ENCODE data around the gene NUPR1. TPM values are rescaled to one million over a fixed set of nuclear protein-coding genes. Genes with fewer than 3 reads are reported as not detected.
"Not testable (repeated sequence)": the region's sequence is repeated elsewhere in the genome, so short reads cannot be mapped to it uniquely, and the experiment has no call there.

NUPR1 gene
- total RNA-seq, 4 donors from 2014 or later = 1.6 to 11.9 (median 6.3) TPM

DNA sequence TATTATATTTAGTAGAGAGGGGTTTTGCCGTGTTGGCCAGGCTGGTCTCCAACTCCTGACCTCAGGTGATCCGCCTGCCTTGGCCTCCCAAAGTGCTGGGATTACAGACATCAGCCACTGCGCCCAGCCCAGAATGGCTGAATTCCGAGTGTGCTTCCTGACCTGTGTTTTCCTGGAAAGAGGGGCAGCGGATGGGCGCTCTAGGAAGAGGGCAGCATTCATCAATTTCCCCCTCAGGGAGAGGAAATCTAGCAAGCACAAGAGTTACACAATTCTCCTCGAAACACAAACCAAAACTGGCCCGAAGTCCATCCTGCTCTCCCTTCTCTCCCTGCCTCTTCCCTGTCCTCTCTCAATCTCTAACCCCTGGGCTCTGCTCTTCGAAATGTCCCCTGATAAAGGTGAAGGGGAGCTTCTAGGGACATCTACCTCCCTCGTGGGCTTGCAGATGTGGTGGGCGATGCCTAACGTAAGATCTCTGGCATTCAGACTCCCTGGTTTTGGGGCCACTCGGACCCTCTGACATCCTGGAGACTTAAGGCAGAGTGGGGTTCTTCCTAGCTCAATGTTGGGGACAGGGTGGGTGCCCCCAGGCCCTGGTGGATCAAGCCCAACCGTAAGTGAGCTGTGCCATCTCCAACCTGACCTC lies 33.2 kb downstream of the NUPR1 start:
- Histone ChIP-seq H3K4me1 (peaks cover 0 to 3% (median 0%) of the 10 kb centered on the region in 4 donors), H3K4me3 (no peak overlapping the region), H3K9me3 (no peaks in the 10 kb centered on the region), H3K36me3 (no peaks in the 10 kb centered on the region), H3K27me3 (no peaks in the 10 kb centered on the region), H3K27ac (no peak overlapping the region)
- DNase-seq = no peak
- TF ChIP-seq POLR2A (IDR thresholded peaks at IDR 0.05) = no peak
- TF ChIP-seq, protein P1, sequence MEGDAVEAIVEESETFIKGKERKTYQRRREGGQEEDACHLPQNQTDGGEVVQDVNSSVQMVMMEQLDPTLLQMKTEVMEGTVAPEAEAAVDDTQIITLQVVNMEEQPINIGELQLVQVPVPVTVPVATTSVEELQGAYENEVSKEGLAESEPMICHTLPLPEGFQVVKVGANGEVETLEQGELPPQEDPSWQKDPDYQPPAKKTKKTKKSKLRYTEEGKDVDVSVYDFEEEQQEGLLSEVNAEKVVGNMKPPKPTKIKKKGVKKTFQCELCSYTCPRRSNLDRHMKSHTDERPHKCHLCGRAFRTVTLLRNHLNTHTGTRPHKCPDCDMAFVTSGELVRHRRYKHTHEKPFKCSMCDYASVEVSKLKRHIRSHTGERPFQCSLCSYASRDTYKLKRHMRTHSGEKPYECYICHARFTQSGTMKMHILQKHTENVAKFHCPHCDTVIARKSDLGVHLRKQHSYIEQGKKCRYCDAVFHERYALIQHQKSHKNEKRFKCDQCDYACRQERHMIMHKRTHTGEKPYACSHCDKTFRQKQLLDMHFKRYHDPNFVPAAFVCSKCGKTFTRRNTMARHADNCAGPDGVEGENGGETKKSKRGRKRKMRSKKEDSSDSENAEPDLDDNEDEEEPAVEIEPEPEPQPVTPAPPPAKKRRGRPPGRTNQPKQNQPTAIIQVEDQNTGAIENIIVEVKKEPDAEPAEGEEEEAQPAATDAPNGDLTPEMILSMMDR (IDR thresholded peaks at IDR 0.05) = no peak

DNA sequence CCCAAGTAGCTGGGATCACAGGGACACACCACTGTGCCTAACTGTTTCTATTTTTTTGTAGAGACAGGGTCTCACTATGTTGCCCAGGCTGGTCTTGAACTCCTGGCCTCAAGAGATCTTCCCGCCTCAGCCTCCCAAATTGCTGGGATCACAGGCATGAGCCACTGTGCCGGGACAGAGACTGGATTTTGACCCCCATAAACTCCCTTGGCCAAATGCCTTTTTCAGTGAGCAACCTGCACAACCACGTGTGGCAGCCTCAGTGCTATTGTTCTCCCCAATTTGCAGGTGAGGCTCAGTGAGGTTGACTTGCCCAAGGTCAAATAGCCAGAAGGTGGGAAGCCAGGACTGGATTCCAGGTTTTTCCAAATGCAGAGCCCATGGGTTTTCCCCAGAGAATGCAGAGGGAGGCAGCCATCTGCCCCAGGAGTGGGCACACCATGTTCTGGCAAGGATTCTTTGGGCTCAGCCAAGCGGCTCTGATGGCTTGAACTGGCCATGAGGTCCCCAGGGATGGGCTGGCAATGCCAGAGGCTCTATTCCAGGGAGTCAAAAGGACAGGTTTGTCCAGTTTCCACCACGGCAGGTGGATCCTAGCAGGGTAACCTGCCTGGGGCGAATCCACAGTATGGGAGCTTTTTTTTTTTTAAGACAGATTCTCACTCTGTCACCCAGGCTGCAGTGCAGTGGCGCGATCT lies 33.9 kb downstream of the NUPR1 start:
- Histone ChIP-seq H3K27me3 (no peaks in the 10 kb centered on the region), H3K27ac (no peak overlapping the region), H3K4me3 (no peak overlapping the region), H3K4me1 (peaks cover 0 to 3% (median 0%) of the 10 kb centered on the region in 4 donors), H3K9me3 (no peaks in the 10 kb centered on the region), H3K36me3 (no peaks in the 10 kb centered on the region)
- DNase-seq = no peak
- TF ChIP-seq, protein P1 (IDR thresholded peaks at IDR 0.05) = no peak
- no peak for TF ChIP-seq POLR2A (IDR thresholded peaks at IDR 0.05)

DNA sequence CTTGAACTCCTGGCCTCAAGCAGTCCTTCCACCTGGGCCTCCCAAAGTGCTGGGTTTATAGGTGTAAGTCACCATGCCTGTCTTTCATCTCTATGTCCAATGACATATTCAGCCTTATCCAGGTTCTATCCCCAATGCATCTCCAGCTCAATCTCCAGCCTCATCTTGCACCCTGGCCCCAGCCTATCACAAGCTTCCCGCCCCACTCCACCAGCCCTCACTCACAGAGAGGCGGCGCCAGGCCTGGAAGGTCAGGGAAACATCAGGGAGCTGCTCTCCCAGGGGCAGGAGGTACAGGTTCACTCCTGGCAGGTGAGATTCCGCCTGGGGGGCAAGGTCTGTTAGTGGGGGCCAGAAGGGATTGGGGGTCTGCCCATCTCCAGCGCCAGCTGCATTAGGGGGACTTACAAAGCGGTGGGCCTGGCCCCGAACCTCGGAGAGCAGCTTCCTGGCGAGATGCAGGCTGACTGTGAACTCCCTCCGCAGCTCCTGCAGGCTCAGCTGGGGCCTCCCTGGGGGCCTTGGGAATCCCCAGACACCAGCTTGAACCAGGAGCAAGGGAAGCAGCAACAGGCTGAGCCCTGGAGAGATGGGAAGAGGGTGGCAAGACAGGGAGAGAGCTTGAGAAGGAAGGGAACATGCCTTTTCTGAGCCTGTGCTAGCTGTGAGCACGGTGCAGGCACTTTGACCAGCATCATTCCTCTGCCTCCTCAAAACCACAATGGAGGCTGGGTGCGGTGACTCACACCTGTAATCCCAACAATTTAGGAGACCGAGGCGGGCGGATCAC lies 35.1 kb downstream of the NUPR1 start:
- Histone ChIP-seq H3K27ac (no peak overlapping the region), H3K36me3 (no peaks in the 10 kb centered on the region), H3K4me3 (no peak overlapping the region), H3K9me3 (no peaks in the 10 kb centered on the region), H3K27me3 (no peaks in the 10 kb centered on the region), H3K4me1 (peaks cover 0 to 3% (median 0%) of the 10 kb centered on the region in 4 donors)
- no peak for TF ChIP-seq POLR2A (IDR thresholded peaks at IDR 0.05)
- TF ChIP-seq, protein P1 (IDR thresholded peaks at IDR 0.05) = no peak
- no peak for DNase-seq

DNA sequence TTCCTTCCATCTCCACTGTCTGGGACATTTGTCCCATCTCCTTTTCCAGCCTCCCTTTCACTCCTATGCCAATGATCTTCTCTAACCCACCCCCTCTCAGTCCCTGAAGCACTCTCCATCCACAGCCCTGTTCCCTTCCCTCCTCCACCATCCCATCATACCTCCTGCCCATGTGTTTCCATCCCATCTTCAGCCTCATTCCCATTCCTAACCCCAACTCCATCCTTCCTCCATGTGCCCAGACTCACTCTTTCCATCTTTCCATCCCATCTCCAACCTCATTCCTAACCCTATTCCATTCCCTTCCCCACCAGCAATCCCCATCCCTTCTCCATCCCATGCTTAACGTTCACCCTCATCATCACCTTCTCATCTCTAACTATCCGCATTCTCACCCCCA lies 36.5 kb downstream of the NUPR1 start:
- Histone ChIP-seq H3K9me3 (no peaks in the 10 kb centered on the region), H3K4me3 (no peak overlapping the region), H3K36me3 (peaks cover 0 to 6% (median 0%) of the 10 kb centered on the region in 3 donors), H3K27me3 (no peaks in the 10 kb centered on the region), H3K4me1 (no peaks in the 10 kb centered on the region), H3K27ac (no peak overlapping the region)
- no peak for DNase-seq
- no peak for TF ChIP-seq POLR2A (IDR thresholded peaks at IDR 0.05)
- TF ChIP-seq, protein P1 (IDR thresholded peaks at IDR 0.05) = no peak

DNA sequence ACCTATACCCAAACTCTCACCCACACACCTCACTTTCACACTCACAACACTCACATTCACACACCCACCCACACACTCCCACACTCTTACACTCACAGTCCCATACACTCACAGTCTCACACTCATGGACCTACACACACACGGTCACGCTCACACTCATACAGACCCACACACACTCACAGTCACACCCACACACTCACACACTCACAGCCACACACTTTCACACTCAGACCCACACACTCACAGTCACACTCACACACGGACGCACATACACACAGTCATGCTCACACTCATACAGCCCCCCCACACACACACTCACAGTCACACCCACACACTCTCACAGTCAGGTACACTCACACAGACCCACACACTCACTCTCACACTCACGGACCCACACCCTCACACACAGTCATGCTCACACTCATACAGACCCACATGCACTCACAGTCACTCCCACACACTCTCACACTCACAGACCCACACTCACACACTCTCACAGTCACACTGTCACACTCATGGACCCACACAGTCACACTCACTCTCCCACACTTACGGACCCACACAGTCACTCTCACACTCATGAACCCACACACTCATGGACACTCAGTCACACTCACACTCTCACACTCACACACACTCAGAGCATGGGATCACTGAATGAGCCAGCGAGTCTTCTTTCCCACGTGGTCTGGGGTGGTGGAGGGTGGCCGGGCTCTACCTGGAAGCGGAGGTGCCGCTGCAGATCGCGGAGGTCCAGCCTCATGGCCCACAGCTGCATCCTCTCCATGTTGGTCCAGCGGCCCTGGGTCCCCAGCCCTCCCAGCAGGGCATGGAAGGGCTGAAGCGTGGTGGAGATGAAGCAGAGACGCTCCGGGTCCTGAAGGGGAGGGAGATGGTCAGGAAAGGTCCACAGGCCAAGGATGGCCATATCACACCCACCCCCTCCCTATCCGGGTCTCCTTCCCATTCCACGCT lies 37.2 kb downstream of the NUPR1 start:
- no peak for TF ChIP-seq POLR2A (IDR thresholded peaks at IDR 0.05)
- TF ChIP-seq, protein P1 (IDR thresholded peaks at IDR 0.05) = no peak
- no peaks in the 10 kb centered on the region for H3K4me1 ChIP-seq
- H3K36me3 ChIP-seq = peaks cover 0 to 6% (median 0%) of the 10 kb centered on the region in 3 donors
- no peaks in the 10 kb centered on the region for H3K27me3 ChIP-seq
- no peak for DNase-seq
- H3K9me3 ChIP-seq = no peaks in the 10 kb centered on the region
- no peak overlapping the region for H3K27ac ChIP-seq
- no peak overlapping the region for H3K4me3 ChIP-seq

DNA sequence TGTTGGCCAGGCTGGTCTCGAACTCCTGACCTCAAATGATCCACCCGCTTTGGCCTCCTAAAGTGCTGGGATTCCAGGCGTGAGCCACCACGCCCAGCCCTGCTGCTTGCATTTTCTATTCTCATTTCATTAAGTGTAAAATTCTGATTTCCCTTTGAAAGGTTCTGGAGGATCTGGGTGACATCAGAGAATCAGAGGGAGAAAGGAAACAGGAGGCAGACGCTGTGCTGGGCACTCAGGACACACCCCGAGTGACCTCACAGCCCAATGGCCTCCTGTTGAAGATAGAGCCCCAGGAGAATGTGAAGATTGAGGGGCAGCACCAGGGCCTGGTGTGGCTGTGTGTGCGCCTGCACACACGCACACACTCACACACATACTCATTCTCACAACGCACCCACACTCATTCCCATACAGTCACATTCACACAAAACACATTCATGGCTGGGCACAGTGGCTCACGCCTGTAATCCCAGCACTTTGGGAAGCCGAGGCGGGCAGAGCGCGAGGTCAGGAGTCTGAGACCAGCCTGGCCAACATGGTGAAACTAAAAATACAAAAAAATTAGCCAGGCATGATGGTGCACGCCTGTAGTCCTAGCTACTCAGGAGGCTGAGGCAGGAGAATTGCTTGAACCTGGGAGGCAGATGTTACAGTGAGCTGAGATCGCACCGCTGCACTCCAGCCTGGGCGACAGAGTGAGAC lies 38.1 kb downstream of the NUPR1 start:
- H3K4me1 ChIP-seq, H3K27ac ChIP-seq, H3K9me3 ChIP-seq, H3K27me3 ChIP-seq, H3K4me3 ChIP-seq, DNase-seq, H3K36me3 ChIP-seq: not testable (repeated sequence)
